H9 (cell line): Measurements from ENCODE around the gene CYGB. TPM values are rescaled to one million over a fixed set of nuclear protein-coding genes. Genes with fewer than 3 reads are reported as not detected.

Experiments used
- DNase-seq: peaks from one replicate; pipeline ENCODE4 v3.0.0-alpha.2; 2017
- H2AFZ ChIP-seq: one replicate; pipeline ENCODE4 v1.6.1; 2013; ENCODE audit warnings: mild to moderate bottlenecking, low read length, control low read depth, moderate library complexity
- H2AK5ac ChIP-seq: 2 replicates; pipeline ENCODE4 v1.6.1; 2013; ENCODE audit warnings: low read length, control low read depth, mixed read lengths; ENCODE audit not compliant: insufficient read length
- H2BK120ac ChIP-seq: one replicate; pipeline ENCODE4 v1.6.1; 2013; ENCODE audit warnings: low read depth, mild to moderate bottlenecking, low read length, control low read depth, inconsistent platforms; ENCODE audit not compliant: poor library complexity, severe bottlenecking
- H2BK12ac ChIP-seq: 2 replicates; pipeline ENCODE4 v1.6.1; 2013; ENCODE audit warnings: low read length, control low read depth, mixed read lengths, low read depth; ENCODE audit not compliant: insufficient read length
- H2BK15ac ChIP-seq: 2 replicates; pipeline ENCODE4 v1.6.1; 2013; ENCODE audit warnings: low read depth, low read length, control low read depth
- H2BK20ac ChIP-seq: one replicate; pipeline ENCODE4 v1.6.1; 2013; ENCODE audit warnings: low read depth, mild to moderate bottlenecking, low read length, control low read depth, inconsistent platforms; ENCODE audit not compliant: poor library complexity, severe bottlenecking
- H2BK5ac ChIP-seq: 2 replicates; pipeline ENCODE4 v1.6.1; 2013; ENCODE audit warnings: low read length, control low read depth, mixed read lengths; ENCODE audit not compliant: insufficient read length
- H3K14ac ChIP-seq: 2 replicates; pipeline ENCODE4 v1.6.1; 2013; ENCODE audit warnings: low read length, control low read depth; ENCODE audit not compliant: insufficient read depth
- H3K18ac ChIP-seq: 2 replicates; pipeline ENCODE4 v1.6.1; 2013; ENCODE audit warnings: low read depth, mild to moderate bottlenecking, mixed read lengths, low read length, control low read depth; ENCODE audit not compliant: insufficient read length
- H3K23ac ChIP-seq: 2 replicates; pipeline ENCODE4 v1.6.1; 2013; ENCODE audit warnings: low read length, control low read depth, mixed read lengths, low read depth; ENCODE audit not compliant: insufficient read length
- H3K23me2 ChIP-seq: 2 replicates; pipeline ENCODE4 v1.6.1; 2013; ENCODE audit warnings: low read depth, mild to moderate bottlenecking, mixed read lengths, low read length, control low read depth; ENCODE audit not compliant: insufficient read length, poor library complexity, severe bottlenecking
- H3K27ac ChIP-seq: 2 replicates; pipeline ENCODE4 v1.5.1; 2013; ENCODE audit warnings: low read length, control low read depth, mixed read lengths, low read depth; ENCODE audit not compliant: insufficient read length
- H3K27me3 ChIP-seq: 2 replicates; pipeline ENCODE4 v1.6.1; 2013; ENCODE audit warnings: low read length, control low read depth, inconsistent platforms; ENCODE audit not compliant: insufficient read depth
- H3K4ac ChIP-seq: 2 replicates; pipeline ENCODE4 v1.6.1; 2013; ENCODE audit warnings: low read depth, mild to moderate bottlenecking, control low read depth, inconsistent platforms, low read length, moderate library complexity
- H3K4me1 ChIP-seq: 2 replicates; pipeline ENCODE4 v1.6.1; 2013; ENCODE audit warnings: low read length, control low read depth, inconsistent platforms; ENCODE audit not compliant: insufficient read depth
- H3K4me2 ChIP-seq: 2 replicates; pipeline ENCODE4 v1.6.1; 2013; ENCODE audit warnings: low read length, control low read depth, mixed read lengths; ENCODE audit not compliant: insufficient read length, insufficient read depth
- H3K56ac ChIP-seq: 2 replicates; pipeline ENCODE4 v1.6.1; 2013; ENCODE audit warnings: low read depth, mild to moderate bottlenecking, mixed read lengths, low read length, control low read depth; ENCODE audit not compliant: insufficient read length
- H3K79me1 ChIP-seq: 2 replicates; pipeline ENCODE4 v1.6.1; 2013; ENCODE audit warnings: low read depth, mild to moderate bottlenecking, moderate library complexity, low read length, control low read depth, inconsistent platforms; ENCODE audit not compliant: insufficient read depth, poor library complexity, severe bottlenecking
- H3K79me2 ChIP-seq: 2 replicates; pipeline ENCODE4 v1.6.1; 2013; ENCODE audit warnings: low read length, control low read depth, inconsistent platforms; ENCODE audit not compliant: insufficient read depth
- H3K9ac ChIP-seq: 2 replicates; pipeline ENCODE4 v1.6.1; 2013; ENCODE audit warnings: low read length, control low read depth, mixed read lengths; ENCODE audit not compliant: insufficient read length; ENCODE audit errors: extremely low read depth
- H3K9me3 ChIP-seq: one replicate; pipeline ENCODE4 v1.6.1; 2013; ENCODE audit warnings: low read depth, low read length, inconsistent platforms; ENCODE audit not compliant: control insufficient read depth
- H3T11ph ChIP-seq: one replicate; pipeline ENCODE4 v1.6.1; 2013; ENCODE audit warnings: mild to moderate bottlenecking, low read length, control low read depth, inconsistent platforms
- H4K20me1 ChIP-seq: one replicate; pipeline ENCODE4 v1.6.1; 2013; ENCODE audit not compliant: control insufficient read depth, insufficient read length, insufficient read depth
- H4K5ac ChIP-seq: 2 replicates; pipeline ENCODE4 v1.6.1; 2013; ENCODE audit warnings: low read depth, mild to moderate bottlenecking, mixed read lengths, low read length, control low read depth; ENCODE audit not compliant: insufficient read length
- H4K8ac ChIP-seq: replicated peaks from 2 replicates; pipeline ENCODE4 v1.6.1; 2013; ENCODE audit warnings: low read length, control low read depth, mixed read lengths, low read depth; ENCODE audit not compliant: insufficient read length
- H4K91ac ChIP-seq: 2 replicates; pipeline ENCODE4 v1.6.1; 2013; ENCODE audit warnings: low read depth, mild to moderate bottlenecking, moderate library complexity, mixed read lengths, low read length, control low read depth; ENCODE audit not compliant: insufficient read length
- H3K27ac Mint-ChIP-seq, 3 experiments: 2 replicates in 2 of 3; 3 replicates in 1 of 3; pipeline ENCODE4 v1.8.0; 2020 to 2021; ENCODE audit warnings: mixed read lengths in 3 of 3, mild to moderate bottlenecking in 1 of 3, moderate library complexity in 1 of 3
- H3K27me3 Mint-ChIP-seq: 2 replicates; pipeline ENCODE4 v1.8.0; 2021; ENCODE audit warnings: low read depth, mild to moderate bottlenecking, moderate library complexity, mixed read lengths
- H3K36me3 Mint-ChIP-seq, 3 experiments: 2 replicates in 2 of 3; 3 replicates in 1 of 3; pipeline ENCODE4 v1.8.0; 2020 to 2021; ENCODE audit warnings: low read depth in 3 of 3, mixed read lengths in 3 of 3; ENCODE audit not compliant: insufficient read depth in 1 of 3
- H3K4me1 Mint-ChIP-seq, 2 experiments: 2 replicates each; pipeline ENCODE4 v1.8.0; 2020; ENCODE audit warnings: mixed read lengths in 2 of 2
- H3K4me3 Mint-ChIP-seq, 2 experiments: 2 replicates in 1 of 2; 3 replicates in 1 of 2; pipeline ENCODE4 v1.8.0; 2020 to 2021; ENCODE audit warnings: mild to moderate bottlenecking in 2 of 2, mixed read lengths in 2 of 2, moderate library complexity in 1 of 2
- H3K9me3 Mint-ChIP-seq, 2 experiments: 2 replicates in 1 of 2; 3 replicates in 1 of 2; pipeline ENCODE4 v1.8.0; 2020; ENCODE audit warnings: mild to moderate bottlenecking in 2 of 2, mixed read lengths in 2 of 2, moderate library complexity in 1 of 2
- CTCF ChIP-seq: fragments of 200-600 bp; sonication (generic); conservative IDR thresholded peaks from 3 replicates; pipeline ENCODE4 v1.8.0; 2021; ENCODE audit warnings: antibody characterized with exemption, mild to moderate bottlenecking
- WGBS: extraction: QIAGEN DNeasy Blood & Tissue Kit; methylation state at CpG from one replicate; pipeline ENCODE4 v1.1.7; 2013; ENCODE audit warnings: missing lambda C conversion rate, low lambda C conversion rate, mixed read lengths; ENCODE audit not compliant: insufficient read length; ENCODE audit errors: extremely low coverage; 5-methylcytosine and 5-hydroxymethylcytosine counted together
- total RNA-seq: library from RNA; stranded (reverse); gene quantifications from 2 replicates; pipeline ENCODE4 v1.2.1, GENCODE V29; 2021

CYGB gene
- total RNA-seq, 1 experiment from 2014 or later: 2.4 TPM

DNA sequence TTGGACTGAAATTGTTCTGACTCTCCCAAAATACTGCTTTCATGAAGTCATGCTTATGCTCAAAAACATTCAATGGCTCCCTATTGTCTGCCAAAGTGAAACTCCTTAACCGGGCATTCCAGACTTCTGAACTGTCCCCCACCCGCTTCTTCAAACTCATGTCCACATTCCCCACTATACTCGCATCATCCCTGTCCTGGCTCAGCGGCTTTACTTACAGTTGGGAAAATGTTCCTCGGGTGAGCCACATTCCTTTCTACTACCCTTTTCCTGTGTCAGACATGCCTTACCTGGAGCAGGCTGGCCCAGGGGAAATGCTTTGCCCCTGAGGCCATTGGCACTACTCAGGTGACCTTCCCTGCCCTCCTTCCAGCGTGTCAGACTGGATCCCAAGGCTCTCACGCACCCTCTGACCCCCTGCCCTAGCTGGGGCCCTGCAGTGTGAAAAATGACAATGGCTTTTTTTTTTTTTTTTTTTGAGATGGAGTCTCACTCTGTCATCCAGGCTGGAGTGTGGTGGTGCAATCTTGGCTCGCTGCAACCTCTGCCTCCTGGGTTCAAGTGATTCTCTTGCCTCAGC, 5.3 kb downstream of the CYGB start:
- H3K79me2 ChIP-seq: no peaks in the 10 kb centered on the region
- no peak for DNase-seq
- Mint-ChIP-seq H3K27ac (no peak overlapping the region), H3K36me3 (no peaks in the 10 kb centered on the region), H3K4me3 (no peak overlapping the region), H3K9me3 (no peaks in the 10 kb centered on the region), H3K4me1 (peaks cover 15 to 34% of the 10 kb centered on the region in 2 experiments), H3K27me3 (peaks cover 45% of the 10 kb centered on the region)
- H4K5ac ChIP-seq: no peak overlapping the region
- no peak overlapping the region for H3K56ac ChIP-seq
- H3K79me1 ChIP-seq: no peaks in the 10 kb centered on the region
- no peak overlapping the region for H2AFZ ChIP-seq
- H3K9me3 ChIP-seq: no peaks in the 10 kb centered on the region
- H2BK12ac ChIP-seq: no peak overlapping the region
- H2BK5ac ChIP-seq: no peak overlapping the region
- H3K23ac ChIP-seq: no peak overlapping the region
- no peak overlapping the region for H3K18ac ChIP-seq
- H3K9ac ChIP-seq: no peak overlapping the region
- H3K27me3 ChIP-seq: peaks cover 6% of the 10 kb centered on the region; the same call in 1 of the 2 replicates
- H4K20me1 ChIP-seq: no peaks in the 10 kb centered on the region
- H3T11ph ChIP-seq: no peak overlapping the region
- H3K14ac ChIP-seq: no peak overlapping the region
- TF ChIP-seq CTCF: no peak
- H2BK120ac ChIP-seq: no peak overlapping the region
- no peak overlapping the region for H2BK20ac ChIP-seq
- H3K23me2 ChIP-seq: peaks cover 2% of the 10 kb centered on the region
- no peak overlapping the region for H3K4ac ChIP-seq
- no peak overlapping the region for H2AK5ac ChIP-seq
- H3K4me1 ChIP-seq: peaks cover 4% of the 10 kb centered on the region; the same call in 1 of the 2 replicates
- no peak overlapping the region for H3K27ac ChIP-seq
- no peak overlapping the region for H2BK15ac ChIP-seq
- WGBS: no CpG with 5 or more reads among the region's 8 CpGs
- H3K4me2 ChIP-seq: no peak overlapping the region
- no peak overlapping the region for H4K8ac ChIP-seq
- no peak overlapping the region for H4K91ac ChIP-seq
